ENCODE data around the gene AMPD2. TPM values are rescaled to one million over a fixed set of nuclear protein-coding genes. Genes with fewer than 3 reads are reported as not detected.

The AMPD2 gene
- polyA plus RNA-seq, 1 donor (not counting 4 experiments of a cell fraction or from before 2014, with no cell fraction given): 17.6 TPM

DNA sequence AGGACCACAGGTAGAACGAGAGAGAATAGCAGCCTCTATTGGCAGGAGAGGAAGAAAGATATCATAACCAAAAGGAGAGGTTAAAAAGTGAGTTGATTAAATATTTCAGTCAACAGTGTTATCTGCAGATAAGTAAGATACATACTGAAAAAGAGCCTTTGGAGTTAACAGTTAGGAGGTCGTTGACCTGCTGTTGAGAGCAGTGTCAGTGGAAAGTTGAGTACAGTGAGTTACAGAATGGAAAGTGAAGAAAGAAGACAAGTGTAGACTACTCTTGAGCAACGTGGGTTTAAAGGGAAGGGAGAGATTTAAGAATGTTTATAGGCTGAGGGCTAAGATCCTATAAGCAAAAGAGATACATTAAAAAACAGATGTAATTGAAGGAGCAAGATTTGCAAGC, 30.5 kb upstream of the AMPD2 start:
- H3K4me2 ChIP-seq (ENCODE audit: control insufficient read depth, extremely low read depth, insufficient read depth, low read depth, low read length): no peak overlapping the region
- TF ChIP-seq CTCF (optimal IDR thresholded peaks at IDR 0.05 in 1 of 3, IDR thresholded peaks at IDR 0.05 in 1 of 3, conservative IDR thresholded peaks at IDR 0.05 in 1 of 3; ENCODE audit: extremely low read depth in 1 of 3, insufficient read depth in 2 of 3, low read length in 3 of 3) (no peak), EZH2 (IDR thresholded peaks at IDR 0.05; ENCODE audit: low read length) (no peak)
- no peak overlapping the region for H3K9ac ChIP-seq (ENCODE audit: control insufficient read depth, extremely low read depth, insufficient read depth, low read length)
- H2AFZ ChIP-seq (ENCODE audit: control insufficient read depth, low read length): no peak overlapping the region
- H3K9me3 ChIP-seq (ENCODE audit: control insufficient read depth, low read depth, low read length): no peaks in the 10 kb centered on the region
- FAIRE-seq (no peak), DNase-seq (ENCODE audit: low read depth, low spot score) (no peak)
- dilution Hi-C loops (cut with MboI; ENCODE audit: extremely low pct_ligation_motif_present, low sequenced_read_pairs): no loop called here
- no peaks in the 10 kb centered on the region for H3K79me2 ChIP-seq (ENCODE audit: control insufficient read depth, insufficient read depth, low read length)
- H3K9me1 ChIP-seq (ENCODE audit: control insufficient read depth, extremely low read depth, insufficient read depth, low read length): no peaks in the 10 kb centered on the region
- H4K20me1 ChIP-seq (ENCODE audit: control insufficient read depth, extremely low read depth, insufficient read depth, low read length): no peaks in the 10 kb centered on the region
- H3K4me3 ChIP-seq (ENCODE audit: control insufficient read depth in 2 of 3, extremely low read depth in 1 of 3, insufficient read depth in 2 of 3, low read depth in 1 of 3, low read length in 3 of 3): no peak overlapping the region
- no peak overlapping the region for H3K27ac ChIP-seq (ENCODE audit: control insufficient read depth, insufficient read depth, low read length)
- H3K27me3 ChIP-seq (ENCODE audit: control insufficient read depth, extremely low read depth, insufficient read depth, low read length): no peaks in the 10 kb centered on the region
- H3K4me1 ChIP-seq (ENCODE audit: control insufficient read depth, extremely low read depth, insufficient read depth, low read length): no peaks in the 10 kb centered on the region
- H3K36me3 ChIP-seq (ENCODE audit: control insufficient read depth in 2 of 2, extremely low read depth in 1 of 2, insufficient read depth in 2 of 2, low read length in 2 of 2): peaks cover 23 to 48% of the 10 kb centered on the region in 2 experiments

GRCh38 chr1:109589679-109590078, 30.0 kb upstream of the AMPD2 start:
- H3K79me2 ChIP-seq (ENCODE audit: control insufficient read depth, insufficient read depth, low read length): no peaks in the 10 kb centered on the region
- no peaks in the 10 kb centered on the region for H3K9me1 ChIP-seq (ENCODE audit: control insufficient read depth, extremely low read depth, insufficient read depth, low read length)
- H2AFZ ChIP-seq (ENCODE audit: control insufficient read depth, low read length): no peak overlapping the region
- H3K36me3 ChIP-seq (ENCODE audit: control insufficient read depth in 2 of 2, extremely low read depth in 1 of 2, insufficient read depth in 2 of 2, low read length in 2 of 2): peaks cover 20 to 45% of the 10 kb centered on the region in 2 experiments
- FAIRE-seq (no peak), DNase-seq (ENCODE audit: low read depth, low spot score) (no peak)
- no peaks in the 10 kb centered on the region for H3K27me3 ChIP-seq (ENCODE audit: control insufficient read depth, extremely low read depth, insufficient read depth, low read length)
- TF ChIP-seq CTCF (optimal IDR thresholded peaks at IDR 0.05 in 1 of 3, IDR thresholded peaks at IDR 0.05 in 1 of 3, conservative IDR thresholded peaks at IDR 0.05 in 1 of 3; ENCODE audit: extremely low read depth in 1 of 3, insufficient read depth in 2 of 3, low read length in 3 of 3): no peak
- no peak for TF ChIP-seq EZH2 (IDR thresholded peaks at IDR 0.05; ENCODE audit: low read length)
- no peak overlapping the region for H3K27ac ChIP-seq (ENCODE audit: control insufficient read depth, insufficient read depth, low read length)
- no peaks in the 10 kb centered on the region for H3K9me3 ChIP-seq (ENCODE audit: control insufficient read depth, low read depth, low read length)
- H3K9ac ChIP-seq (ENCODE audit: control insufficient read depth, extremely low read depth, insufficient read depth, low read length): no peak overlapping the region
- H3K4me1 ChIP-seq (ENCODE audit: control insufficient read depth, extremely low read depth, insufficient read depth, low read length): no peaks in the 10 kb centered on the region
- H4K20me1 ChIP-seq (ENCODE audit: control insufficient read depth, extremely low read depth, insufficient read depth, low read length): no peaks in the 10 kb centered on the region
- H3K4me2 ChIP-seq (ENCODE audit: control insufficient read depth, extremely low read depth, insufficient read depth, low read depth, low read length): no peak overlapping the region
- dilution Hi-C loops (cut with MboI; ENCODE audit: extremely low pct_ligation_motif_present, low sequenced_read_pairs): no loop called here
- H3K4me3 ChIP-seq (ENCODE audit: control insufficient read depth in 2 of 3, extremely low read depth in 1 of 3, insufficient read depth in 2 of 3, low read depth in 1 of 3, low read length in 3 of 3): no peak overlapping the region
